ENCODE results near the gene KIF4A.

DNA sequence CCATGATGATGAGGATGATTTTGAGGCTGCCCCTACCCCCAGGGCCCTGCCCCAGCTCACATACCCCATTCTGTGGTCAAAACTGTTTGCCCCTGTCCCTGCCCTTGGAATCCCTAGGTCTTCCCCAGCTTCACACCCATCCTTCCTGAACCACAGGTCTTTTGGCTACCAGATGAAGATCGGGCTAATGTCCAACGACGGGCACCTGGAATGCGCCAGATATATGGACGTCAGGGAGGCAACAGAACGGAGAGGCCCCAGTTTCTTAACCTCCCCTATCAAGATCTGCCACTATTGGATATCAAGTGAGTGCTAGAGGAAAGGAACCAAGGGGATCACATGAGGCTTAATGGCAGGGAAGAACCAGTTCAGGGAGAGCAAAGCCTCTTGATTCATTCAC is 139.9 kb downstream of the KIF4A start:
- TF ChIP-seq CTCF (optimal IDR thresholded peaks at IDR 0.05 in 1 of 3, IDR thresholded peaks at IDR 0.05 in 1 of 3, conservative IDR thresholded peaks at IDR 0.05 in 1 of 3; ENCODE audit: extremely low read depth in 1 of 3, insufficient read depth in 2 of 3, low read length in 3 of 3) (no peak), EZH2 (IDR thresholded peaks at IDR 0.05; ENCODE audit: low read length) (no peak)
